Activated naive CD4-positive, alpha-beta T cell treated with Interleukin-2 at 50 U/mL for 16 hours (primary cell): ENCODE measurements around the gene SOCS3.
"Not testable (repeated sequence)": the region's sequence is repeated elsewhere in the genome, so short reads cannot be mapped to it uniquely, and the experiment has no call there.

Experiments used
- DNase-seq: peaks from one replicate; pipeline ENCODE4 v3.0.0-alpha.2; 2020

The SOCS3 gene

DNA sequence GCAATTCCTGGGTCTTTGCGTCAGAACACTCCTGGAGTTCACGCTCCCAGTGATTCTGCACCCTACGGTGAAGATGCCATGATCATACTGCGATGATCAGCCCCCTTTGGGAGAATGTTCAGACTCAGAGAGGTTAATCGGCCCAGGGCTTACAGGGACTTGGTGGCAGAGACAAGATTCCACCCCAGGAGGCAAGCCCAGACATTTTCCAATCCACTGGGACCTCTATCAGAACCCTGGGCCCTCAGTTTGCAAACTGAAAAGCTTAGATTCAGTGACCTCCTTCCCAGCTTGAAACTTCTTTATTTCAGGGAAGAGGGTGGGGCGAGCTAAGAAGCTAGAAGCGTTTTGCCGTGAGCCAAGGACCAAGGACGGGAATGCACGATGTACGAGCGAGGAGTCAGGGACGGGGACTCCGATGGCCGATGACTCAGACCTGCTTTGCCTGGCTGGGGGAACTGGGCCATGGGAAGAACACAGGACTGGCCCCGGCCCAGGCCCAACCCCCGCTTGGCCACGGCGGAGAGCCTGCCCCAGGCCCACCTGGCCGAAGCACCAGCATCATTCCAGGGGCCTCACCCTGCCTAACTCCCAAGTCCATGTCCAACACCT lies 34.7 kb downstream of the SOCS3 start:
- DNase-seq = no peak

DNA sequence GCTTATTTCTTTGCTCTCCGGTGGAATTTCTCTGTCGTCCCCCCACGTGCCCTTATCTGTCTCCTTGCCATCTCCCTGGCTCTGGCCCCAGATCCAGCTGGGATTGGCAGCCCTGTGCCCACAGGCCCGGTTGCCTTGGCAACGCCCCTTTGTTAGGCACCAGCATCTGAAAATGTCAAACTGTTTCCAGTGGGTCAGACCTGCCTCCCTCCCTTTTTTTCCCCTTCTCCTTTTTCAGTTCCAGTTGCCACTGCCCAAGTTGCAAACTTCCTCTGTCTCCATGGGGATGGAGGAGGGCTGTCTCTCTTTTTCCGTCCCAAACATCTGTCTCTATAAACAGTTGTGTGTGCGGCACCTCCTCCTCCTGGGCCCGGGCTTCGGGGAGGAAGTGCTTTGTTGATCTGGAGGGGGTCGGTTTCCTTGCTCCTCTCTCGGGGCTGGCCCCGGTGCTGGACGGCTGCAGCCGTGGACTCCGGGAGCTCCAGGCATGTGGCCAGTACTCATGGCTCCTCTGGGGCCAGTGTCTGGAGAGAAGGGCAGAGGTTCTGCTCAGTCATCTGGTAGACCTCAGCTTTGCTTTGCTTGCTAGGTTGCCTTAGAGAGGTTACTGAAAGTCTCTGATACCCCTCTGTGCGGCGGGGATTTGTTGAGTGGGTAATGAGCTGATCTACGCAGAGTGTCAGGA lies 35.3 kb downstream of the SOCS3 start:
- DNase-seq = no peak

DNA sequence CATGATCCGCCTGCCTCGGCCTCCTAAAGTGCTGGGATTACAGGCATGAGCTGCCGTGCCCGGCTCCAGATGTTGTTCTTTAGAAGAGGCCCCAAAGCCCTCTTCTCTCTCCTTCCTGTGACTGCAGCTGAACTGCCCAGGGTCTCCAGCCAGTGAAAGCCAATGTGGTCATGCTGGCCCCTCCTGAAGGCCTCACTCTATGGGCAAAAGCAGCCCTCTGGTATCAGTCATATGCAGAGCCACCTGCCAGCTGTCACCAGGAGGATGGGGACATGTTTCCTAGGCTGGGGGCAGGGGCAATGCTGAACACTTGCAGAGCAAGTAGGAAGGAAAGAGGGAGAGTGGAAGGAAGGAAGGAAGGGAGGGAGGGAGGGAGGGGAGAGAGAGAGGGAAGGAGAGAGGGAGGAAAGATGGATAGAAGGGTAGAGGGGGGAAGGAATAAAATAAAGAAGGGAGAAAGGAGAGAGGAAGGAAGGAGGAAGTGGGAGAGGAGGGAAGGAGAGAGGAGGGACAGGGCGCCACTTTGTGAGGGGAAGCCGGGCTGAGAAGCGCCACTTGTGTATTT lies 36.0 kb downstream of the SOCS3 start:
- no peak for DNase-seq

DNA sequence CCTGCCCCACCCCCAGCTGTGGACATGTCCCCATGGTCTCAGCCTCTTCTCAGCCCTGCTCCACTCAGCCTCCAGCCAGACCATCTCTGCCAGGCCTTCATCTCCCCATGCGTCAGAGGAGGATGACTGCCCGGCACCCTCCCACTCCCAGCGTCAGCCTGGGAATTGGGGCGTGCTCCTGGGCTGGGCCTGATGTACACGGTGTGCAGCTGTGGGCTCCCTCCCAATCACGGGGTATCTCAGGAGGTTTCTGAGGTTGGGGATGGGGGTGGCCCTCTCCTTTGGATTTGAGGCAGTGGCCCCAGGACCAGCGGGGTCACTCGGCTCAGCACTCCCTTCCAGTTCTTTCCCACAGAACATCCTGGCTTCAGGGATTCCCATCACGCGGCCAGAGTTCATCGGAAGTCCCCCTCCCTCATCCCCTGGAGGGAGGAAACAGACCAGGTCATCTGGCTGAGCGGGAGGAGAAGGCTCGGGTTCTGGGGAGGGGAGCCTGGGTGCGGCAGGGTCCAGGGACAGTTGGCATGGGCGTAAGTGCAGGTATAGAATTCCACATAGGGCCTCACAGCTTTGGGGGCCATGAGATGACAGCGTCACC lies 36.9 kb downstream of the SOCS3 start:
- no peak for DNase-seq

DNA sequence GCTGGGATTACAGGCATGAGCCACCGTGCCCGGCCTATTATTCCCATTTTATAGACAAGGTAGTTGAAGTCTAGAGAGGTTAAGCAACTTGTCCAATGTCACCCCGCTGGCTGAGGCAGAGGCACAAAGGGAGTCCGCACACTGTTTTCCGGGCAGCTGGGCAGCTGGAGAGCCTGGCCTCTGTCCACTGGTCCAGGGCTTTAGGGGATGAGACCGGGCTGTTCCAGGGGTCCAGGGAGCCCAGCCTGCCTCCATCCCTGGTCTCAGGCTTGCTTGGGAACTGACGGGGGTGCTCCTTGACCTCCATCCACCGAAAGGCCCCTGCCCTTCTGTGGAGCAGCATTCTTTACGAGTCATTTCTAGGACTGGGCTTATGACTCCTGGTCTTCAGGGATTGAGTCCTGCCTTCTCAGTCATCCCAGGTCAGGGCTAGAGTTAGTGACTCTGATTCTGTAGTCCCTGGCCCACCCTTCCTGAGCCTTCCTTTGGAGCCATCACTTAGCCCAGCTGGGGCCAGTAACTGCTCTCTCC lies 37.5 kb downstream of the SOCS3 start:
- DNase-seq = no peak

DNA sequence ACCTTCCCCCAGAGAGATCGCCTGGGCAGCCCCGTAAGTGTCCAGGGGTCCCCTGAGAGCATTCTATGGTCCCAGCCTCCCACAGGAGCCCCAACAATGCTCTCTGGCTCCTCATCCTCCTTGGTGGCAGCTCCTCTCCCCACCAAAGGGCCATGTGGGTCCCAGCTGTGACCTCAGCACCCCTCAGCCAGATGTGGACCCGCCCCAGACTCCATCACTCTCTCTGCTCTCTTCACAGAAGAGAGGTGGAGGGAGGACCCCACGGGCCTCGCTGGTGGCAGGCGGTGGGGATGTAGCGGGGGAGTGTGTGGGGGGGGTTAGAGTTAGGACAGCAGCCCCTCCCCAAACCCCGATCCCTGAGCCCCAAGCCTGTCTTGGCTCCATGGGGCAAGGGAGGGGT lies 41.0 kb downstream of the SOCS3 start:
- no peak for DNase-seq

DNA sequence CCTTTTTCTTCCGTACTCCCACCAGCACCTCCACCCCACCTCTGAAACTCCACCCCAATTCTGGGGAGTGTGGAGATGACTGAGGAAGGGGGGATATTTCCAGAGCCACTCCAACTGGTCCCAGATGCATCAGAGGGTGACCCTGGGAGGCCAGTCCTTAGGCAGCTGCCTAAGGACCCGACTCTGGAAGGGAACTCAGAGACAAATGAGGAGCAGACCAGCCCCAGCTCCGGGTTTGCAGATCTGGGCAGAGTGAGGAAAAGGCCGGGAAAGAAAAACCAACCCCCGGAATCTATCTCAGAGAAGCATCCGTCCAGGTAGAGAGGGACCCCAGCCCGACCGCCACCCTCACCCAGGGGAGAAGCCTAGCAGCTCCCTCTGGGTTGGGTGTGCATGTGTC lies 41.5 kb downstream of the SOCS3 start:
- DNase-seq = no peak

DNA sequence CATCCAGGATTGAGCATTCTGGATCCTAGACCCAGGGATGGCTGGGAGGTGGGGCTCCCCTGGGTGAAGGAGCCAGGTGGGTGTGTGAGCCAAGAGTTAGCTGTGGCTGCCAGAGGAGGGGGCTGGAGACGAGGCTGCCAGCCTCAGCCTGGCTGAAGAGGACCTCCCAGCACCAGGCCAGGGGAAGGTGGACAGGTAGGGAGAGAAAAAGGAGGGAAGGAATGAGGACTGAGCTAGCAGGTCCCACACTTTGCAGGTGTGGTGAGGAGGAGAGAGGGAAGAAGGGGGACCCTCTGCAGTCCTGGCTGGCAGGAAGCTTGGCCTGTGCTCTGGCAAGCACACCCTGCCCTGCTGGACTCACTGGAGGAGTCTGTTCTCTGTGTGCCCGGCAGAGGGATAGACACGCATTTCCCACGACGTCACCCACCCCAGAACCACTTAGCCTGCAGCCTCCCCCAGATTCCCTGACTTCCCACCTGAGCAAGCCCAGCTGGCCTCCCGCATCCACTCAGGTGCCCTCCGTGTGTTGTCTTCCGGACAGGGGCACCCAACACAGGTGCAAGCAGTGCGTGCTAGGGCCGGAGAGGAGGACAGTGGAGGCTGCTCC lies 42.0 kb downstream of the SOCS3 start:
- no peak for DNase-seq

DNA sequence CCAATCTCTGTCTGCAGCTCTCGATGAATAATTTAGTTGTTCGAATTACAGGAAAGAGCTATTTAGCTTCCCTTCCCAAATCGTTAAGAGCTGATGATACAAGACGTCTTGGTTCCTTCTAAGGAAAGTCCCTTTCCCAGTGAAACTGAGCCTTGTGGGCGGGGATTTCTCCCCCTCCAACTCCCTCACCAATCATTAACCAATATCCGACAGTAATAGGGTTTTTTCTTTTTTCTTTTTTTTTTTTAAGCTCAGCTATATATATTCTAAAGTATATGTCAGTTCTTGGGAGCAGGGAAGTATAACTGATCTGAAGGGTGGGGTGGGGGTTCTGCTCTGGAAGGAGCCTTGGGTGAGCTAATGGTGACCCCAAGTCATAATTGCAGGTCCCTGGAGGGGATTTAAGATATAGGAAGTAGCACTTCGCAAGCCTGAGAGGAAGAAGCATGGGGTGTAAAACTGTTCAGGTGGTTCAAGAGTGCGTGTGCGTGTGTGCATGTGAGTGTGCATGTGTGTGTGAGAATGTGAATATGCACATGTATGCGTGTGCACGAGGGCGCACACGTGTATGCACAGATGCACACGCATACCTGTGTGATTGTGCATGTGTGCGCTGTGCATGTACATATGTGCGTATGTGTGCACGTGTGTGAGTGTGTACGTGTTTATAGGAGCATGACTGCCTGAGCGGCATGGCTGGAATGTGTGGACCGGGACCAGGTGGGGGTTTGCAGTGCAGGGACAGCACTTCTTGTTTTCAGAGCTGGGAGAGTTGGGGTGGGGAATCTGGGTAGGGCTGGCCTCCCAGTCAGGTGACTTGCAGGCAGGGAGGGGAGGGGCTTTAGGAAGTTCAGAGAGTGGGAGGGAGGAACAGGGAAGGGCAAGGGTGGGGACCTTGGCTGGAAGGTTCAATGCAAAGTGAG lies 42.7 kb downstream of the SOCS3 start:
- no peak for DNase-seq

DNA sequence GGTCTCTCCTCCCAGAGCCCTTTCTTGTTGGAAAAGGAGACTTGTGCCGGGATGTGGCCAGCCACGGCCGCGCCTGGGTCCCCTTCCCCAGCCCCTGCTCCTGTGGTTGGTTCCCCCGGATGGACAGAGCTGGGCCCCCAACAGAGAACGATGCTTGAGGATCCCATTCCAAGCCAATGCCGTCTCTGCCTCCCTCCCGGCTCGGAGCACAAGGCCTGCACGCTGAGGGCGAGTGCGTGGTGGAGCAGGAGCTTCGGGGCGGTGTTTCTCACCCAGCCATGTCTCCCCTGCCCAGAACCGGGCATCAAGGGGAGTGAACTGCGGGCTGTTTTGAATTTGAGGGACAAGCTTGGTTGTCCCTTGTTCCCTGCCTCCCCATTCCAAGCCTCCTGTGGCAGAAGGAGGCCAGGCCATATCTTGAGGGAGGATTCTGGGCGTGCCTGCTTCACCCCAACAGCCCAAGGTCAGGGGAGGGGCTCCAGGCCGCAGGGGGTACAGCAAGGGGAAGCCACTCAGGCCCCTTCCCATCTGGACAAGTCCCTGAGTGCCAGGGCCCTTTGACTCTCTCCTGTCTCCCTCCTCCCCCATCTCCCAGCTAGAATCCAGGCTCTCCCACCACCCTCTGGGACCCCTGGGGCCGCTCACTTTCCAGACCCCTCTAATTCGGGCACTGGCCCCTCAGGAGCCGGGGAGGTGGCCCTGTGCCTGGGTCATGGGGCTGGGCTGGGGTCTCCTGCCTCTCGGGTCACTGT lies 43.6 kb downstream of the SOCS3 start:
- DNase-seq = no peak

DNA sequence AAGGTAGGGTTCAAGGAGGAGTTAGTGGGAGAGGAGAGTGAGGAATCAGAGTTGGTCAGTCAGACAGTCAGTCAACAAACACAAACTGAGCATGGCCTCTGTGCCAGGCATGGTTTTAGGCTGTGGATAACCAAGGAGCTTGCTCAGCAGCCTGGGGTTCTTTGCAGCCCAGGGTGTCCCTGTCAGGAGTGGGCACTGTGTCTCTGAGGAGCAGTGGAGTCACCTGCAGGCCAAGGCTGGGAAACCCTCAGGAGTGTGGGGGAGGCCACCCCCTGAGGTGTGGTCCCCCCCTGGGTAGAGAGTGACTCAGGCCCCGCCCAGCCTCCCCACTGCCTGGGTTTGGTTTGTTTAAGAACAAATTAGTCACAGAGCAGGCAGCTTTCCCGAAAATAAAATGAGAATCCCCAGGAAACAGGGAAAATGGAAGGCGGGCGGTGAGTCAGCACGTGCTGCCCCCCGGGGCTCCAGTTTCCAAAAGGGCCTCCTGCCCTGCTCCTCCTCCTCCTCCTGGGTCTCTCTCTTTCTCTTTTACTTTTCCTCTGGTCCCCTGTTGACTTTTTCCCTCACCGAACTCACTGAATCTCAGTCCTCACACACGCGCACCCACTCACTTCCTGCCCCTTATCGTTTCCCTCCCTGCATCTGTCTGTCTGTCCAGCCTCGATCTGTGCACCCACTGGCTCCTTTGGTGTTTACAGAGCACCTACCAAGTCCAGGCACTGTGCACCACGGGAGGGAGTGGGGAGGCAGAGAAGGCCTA lies 44.3 kb downstream of the SOCS3 start:
- peak; percentile 67 for DNase-seq

DNA sequence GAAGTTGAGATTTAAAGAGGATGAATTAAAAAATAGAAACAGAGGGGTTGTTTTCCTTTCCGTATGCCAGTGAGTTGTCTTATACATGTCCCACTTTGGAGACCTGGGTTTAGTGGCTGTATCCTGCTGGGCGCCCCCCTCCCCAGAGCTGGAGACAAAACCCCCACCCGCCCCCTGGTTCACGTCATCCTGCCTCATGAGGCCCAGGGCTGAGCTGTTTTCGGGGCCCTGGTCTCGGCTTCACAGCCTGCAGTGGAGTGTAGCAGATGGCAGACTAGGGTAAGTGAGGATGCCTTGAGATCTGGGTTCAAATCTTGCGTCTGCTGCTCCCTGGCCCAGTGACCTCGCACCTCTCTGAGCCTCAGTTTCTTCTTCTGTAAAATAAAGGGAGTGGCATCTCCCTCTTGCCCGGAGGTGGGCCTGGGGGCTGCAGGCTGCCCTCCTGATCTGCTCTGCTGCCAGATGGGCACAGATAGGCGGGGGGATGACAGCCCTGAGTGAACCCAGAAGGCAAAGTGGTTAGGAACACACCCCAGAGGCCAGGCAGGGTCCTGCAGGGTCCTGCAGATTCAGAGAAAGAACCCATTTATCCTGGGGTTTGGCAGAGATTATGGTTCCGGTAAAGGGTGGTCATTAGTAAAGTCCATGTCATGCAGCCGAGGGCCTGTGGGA lies 45.1 kb downstream of the SOCS3 start:
- DNase-seq = no peak

DNA sequence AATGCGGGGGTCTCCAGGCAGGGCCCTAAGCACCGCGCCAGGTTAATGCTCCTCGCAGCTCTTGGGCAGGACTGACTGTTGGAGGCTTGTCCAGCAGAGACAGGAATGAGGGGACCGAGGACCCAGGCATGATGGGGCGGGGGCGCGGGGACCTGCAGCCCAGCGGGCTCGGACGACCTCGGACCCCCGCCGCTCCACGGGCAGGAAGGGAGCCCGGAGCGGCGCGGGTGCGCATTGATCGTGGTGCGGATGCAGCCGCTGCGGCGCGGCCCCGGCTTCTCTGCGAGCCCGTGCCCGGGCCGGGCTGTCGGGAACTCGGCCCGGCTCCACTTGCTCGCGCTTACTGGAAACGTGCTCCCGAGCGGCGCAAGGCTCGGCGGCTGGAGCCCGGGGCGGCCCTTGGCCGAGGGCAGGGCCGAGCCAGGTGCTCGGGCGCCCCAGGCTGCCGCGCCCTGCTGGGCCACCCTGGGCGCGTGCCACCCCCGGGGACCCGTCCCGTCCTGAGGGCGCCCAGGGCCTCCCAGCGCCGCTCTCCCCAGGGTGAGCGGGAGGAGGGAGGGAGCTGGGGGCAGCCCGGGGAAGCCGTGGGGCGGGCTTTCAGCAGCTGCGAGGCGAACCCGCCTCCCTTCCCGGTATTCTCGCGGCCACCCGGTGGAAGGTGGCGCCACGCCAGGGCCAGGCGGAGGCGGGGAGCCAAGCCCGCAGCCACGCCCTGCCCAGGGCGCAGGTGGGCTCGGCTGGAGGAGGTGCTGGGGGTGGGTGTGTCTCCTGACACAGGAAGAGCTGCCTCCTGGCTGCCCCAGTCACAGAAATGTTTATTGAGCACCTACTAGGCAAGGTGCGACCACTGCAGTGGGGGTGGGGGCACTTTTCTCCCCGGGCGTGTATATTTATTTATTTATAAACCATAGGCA lies 45.9 kb downstream of the SOCS3 start:
- peak; percentile 65 for DNase-seq

DNA sequence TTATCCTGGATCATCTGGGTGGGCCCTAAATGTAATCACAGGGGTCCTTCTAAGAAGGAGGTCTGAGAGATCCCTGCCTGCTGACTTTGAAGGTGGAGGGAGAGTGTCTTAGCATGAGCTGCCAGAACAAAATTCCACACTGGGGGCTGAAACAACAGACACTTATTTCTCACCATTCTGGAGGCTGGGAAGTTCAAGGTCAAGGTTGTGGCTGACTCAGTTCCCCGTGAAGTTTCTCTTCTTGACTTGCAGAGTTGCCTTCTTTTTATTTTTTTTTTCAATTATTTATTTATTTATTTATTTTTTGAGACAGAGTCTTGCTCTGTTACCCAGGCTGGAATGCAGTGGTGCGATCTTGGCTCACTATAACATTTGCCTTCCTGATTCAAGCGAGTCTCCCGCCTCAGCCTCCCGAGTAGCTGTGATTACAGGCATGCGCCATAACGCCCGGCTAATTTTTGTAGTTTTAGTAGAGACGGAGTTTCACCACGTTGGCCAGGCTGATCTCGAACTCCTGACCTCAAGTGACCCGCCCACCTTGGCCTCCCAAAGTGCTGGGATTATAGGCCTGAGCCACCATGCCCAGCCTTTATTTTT lies 50.1 kb downstream of the SOCS3 start:
- not testable (repeated sequence) for DNase-seq

DNA sequence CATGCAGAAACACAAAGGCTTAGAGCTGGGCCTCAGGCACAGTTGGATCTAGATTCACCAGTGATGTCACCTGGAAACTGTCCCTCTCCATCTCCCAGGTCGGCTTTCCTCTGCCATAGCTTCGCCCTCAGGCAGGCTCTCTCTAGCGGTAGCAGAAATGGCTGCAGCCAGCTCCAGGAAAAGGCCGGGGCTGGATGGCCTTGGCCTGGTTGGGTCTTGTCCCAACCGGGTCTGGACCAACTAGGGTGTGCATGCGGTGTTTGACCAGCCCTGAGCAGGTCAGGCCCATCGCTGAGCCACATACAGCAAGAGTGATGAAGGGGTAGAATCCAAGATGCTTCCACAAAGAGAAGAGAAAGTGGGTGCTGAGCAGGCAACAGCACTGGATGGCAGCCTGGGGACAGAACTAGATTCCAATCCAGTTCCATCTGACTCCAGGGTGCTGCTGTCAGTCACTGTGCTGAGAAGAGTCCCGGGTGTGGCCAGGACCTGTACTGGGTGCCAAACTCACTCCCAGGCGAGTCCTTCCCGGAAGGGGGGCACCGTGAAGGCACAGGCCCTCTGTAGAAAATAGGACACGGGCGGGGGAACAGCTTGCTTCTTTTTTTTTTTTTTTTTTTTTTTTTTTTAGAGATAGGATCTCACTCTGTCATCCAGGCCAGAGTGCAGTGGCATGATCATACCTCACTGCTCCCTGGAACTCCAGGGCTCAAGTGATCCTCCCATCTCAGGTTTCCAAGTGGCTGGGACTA lies 51.8 kb downstream of the SOCS3 start:
- DNase-seq = no peak

DNA sequence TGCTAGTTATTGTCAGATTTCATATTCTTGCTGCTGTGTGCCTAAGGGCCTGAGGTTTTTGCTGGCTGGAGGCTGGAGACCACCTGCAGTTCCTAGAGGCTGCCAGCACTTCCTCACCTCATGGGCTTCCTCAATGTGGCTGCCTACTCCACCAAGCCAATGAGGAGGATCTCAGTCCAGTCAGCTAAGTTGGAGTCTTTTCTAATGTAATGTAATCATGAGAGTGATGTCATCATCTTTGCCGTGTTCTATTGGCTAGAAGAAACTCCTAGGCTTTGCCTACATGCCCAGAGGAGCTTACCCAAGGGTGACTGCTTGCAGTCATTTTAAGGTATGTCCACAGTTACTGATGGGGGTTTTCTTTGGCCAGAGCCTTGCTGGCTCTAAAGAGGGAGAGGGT lies 53.0 kb downstream of the SOCS3 start:
- DNase-seq = no peak
